Lung (tissue), 12 donors: ENCODE results near the gene ZNF565. TPM values are rescaled to one million over a fixed set of nuclear protein-coding genes. Genes with fewer than 3 reads are reported as not detected.

Source experiments
- ATAC-seq: fragments of 200-7000 bp; cut with Tn5 transposase; one replicate; pipeline ENCODE4 v1.9.1; 2020; ENCODE audit warnings: moderate number of reproducible peaks; ENCODE audit not compliant: insufficient read depth, low FRiP score
- DNase-seq, 3 donors: peaks; one replicate each; pipeline ENCODE4 v3.0.0-alpha.2; 2013 to 2017
- H3K27ac ChIP-seq, 2 donors: one replicate each; pipeline ENCODE4 v1.5.1; 2013; ENCODE audit warnings: mild to moderate bottlenecking in 2 of 2, moderate library complexity in 2 of 2, control low read depth in 1 of 2, inconsistent platforms in 1 of 2, low read depth in 1 of 2, low read length in 1 of 2
- H3K27me3 ChIP-seq, 3 donors: one replicate each; pipeline ENCODE4 v1.5.1; 2013; ENCODE audit warnings: low read length in 2 of 3; ENCODE audit not compliant: control insufficient read depth in 3 of 3, insufficient read depth in 3 of 3
- H3K36me3 ChIP-seq, 4 donors: one replicate each; pipeline ENCODE4 v1.5.1; 2013; ENCODE audit warnings: low read length in 4 of 4, mild to moderate bottlenecking in 1 of 4, moderate library complexity in 1 of 4; ENCODE audit not compliant: control insufficient read depth in 4 of 4, insufficient read depth in 4 of 4
- H3K4me1 ChIP-seq, 5 donors: one replicate each; pipeline ENCODE4 v1.5.1; 2013; ENCODE audit warnings: low read length in 5 of 5, mild to moderate bottlenecking in 2 of 5, moderate library complexity in 1 of 5; ENCODE audit not compliant: control insufficient read depth in 5 of 5, insufficient read depth in 5 of 5
- H3K4me3 ChIP-seq: one replicate; pipeline ENCODE4 v1.5.1; 2013; ENCODE audit warnings: mild to moderate bottlenecking, control low read depth, moderate library complexity
- H3K9ac ChIP-seq, 2 donors: one replicate each; pipeline ENCODE4 v1.5.1; 2013; ENCODE audit warnings: low read length in 2 of 2, control low read depth in 1 of 2; ENCODE audit not compliant: insufficient read depth in 1 of 2
- H3K9me3 ChIP-seq, 4 donors: one replicate each; pipeline ENCODE4 v1.5.1; 2013; ENCODE audit warnings: low read length in 3 of 4, mild to moderate bottlenecking in 1 of 4, moderate library complexity in 1 of 4; ENCODE audit not compliant: control insufficient read depth in 4 of 4, insufficient read depth in 3 of 4
- WGBS, 2 donors: extraction: QIAGEN DNeasy Blood & Tissue Kit; methylation state at CpG; one replicate each; pipeline ENCODE4 v1.1.7; 2013; 5-methylcytosine and 5-hydroxymethylcytosine counted together
- polyA plus RNA-seq, 2 donors: library from polyadenylated mRNA; stranded (reverse); fragments of 200-250 nt; gene quantifications; one replicate each; pipeline ENCODE4 v1.2.1, GENCODE V29; 2013
- total RNA-seq, 2 donors: library from RNA; depleted of rRNA in 1 of 2; stranded (reverse); fragments of >200 nt in 1 of 2; gene quantifications; one replicate each; pipeline ENCODE4 v1.2.1, GENCODE V29; 2014 to 2021
- TF ChIP-seq, protein P1 (sequence below): IDR thresholded peaks from 2 replicates; pipeline ENCODE4 v1.5.1; 2012; ENCODE audit warnings: mild to moderate bottlenecking; ENCODE audit errors: control extremely low read depth, extremely low read depth
- donor health status: control.
- donor health status: control.
- donor health status: Bipolar disorder and iron deficiency.
- donor health status: healthy.
- donor health status: DM: yes; HTN: yes; CAD: no.

ZNF565 gene
- total and polyA plus RNA-seq, 4 donors = 2.5 to 8.4 (median 2.9) TPM

DNA sequence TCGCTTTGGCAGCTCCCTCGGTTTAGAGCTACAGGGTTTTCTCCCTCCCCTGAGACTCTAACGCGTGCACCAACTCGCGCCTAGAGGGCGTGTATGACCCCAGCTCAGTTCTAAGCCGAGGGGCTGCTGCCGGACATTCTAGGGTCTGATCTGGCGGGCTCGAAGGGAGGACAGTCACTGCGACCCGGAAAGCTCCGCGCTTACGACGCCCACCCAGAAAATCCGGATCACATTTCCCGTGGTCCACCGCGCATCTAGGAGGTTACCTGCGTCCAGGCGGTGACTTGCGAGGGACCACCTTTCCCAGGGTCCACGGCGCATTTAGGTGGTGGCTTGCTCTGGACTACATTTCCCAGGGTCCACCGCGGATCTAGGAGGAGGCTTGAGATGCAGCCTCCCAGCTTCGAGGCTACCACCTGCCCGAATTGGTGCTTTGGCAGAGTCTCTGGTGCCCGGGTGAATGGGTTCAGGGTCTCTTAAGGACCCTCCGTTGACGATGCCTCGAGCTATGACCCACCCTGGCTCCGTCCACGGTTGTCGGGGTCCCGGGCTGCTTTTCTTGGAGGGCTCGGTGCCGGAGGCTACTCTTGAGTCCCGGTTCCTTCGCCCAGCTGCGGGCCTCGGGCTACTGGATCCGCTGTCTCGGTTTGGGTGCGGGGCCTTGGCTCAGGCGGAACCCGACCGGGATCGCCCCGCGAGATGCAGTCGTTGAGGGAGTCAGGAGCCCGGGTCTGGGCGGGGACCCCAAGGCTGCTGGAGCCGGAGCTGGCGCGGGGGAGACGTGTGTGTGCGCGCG is 30.9 kb upstream of the ZNF565 start:
- H3K9ac ChIP-seq = peak overlapping the region; percentile 26 to 63
- ATAC-seq (no peak), DNase-seq (peak; percentile 62 to 72 (median 68))

DNA sequence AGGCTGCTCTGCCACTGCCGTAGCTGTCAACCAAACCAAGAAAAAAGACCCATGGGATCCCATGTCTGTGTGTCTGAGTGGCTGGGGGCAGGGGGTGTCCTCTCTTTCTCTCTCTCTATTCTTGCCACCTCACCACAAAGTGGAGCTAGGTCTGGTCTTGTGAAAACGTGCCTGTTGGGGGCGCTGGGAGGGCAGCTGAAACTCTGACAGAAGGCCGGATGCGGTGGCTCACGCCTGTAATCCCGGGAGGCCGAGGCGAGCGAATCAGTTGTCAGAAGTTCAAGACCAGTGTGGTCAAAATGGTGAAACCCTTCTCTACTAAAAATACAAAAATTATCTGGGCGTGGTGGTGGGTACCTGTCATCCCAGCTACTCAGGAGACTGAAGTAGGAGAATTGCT is 29.6 kb upstream of the ZNF565 start:
- Histone ChIP-seq H3K9me3 (peaks cover 0 to 28% (median 0%) of the 10 kb centered on the region in 4 donors), H3K4me3 (no peak overlapping the region), H3K36me3 (peaks cover 0 to 7% (median 4%) of the 10 kb centered on the region in 4 donors), H3K27ac (no peak overlapping the region), H3K27me3 (peaks cover 0 to 11% (median 0%) of the 10 kb centered on the region in 3 donors), H3K9ac (no peak overlapping the region), H3K4me1 (peaks cover 3 to 12% (median 4%) of the 10 kb centered on the region in 5 donors)
- TF ChIP-seq, protein P1, sequence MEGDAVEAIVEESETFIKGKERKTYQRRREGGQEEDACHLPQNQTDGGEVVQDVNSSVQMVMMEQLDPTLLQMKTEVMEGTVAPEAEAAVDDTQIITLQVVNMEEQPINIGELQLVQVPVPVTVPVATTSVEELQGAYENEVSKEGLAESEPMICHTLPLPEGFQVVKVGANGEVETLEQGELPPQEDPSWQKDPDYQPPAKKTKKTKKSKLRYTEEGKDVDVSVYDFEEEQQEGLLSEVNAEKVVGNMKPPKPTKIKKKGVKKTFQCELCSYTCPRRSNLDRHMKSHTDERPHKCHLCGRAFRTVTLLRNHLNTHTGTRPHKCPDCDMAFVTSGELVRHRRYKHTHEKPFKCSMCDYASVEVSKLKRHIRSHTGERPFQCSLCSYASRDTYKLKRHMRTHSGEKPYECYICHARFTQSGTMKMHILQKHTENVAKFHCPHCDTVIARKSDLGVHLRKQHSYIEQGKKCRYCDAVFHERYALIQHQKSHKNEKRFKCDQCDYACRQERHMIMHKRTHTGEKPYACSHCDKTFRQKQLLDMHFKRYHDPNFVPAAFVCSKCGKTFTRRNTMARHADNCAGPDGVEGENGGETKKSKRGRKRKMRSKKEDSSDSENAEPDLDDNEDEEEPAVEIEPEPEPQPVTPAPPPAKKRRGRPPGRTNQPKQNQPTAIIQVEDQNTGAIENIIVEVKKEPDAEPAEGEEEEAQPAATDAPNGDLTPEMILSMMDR = no peak
- 71 to 72% methylated on average over 11 of the region's 11 CpGs for WGBS, 2 donors
- DNase-seq = no peak
- ATAC-seq = no peak

More for the DNA sequence above, 30.9 kb upstream of the ZNF565 start:
- peaks cover 0 to 2% (median 0%) of the 10 kb centered on the region in 4 donors for H3K36me3 ChIP-seq
- TF ChIP-seq, protein P1 = no peak
- peaks cover 0 to 30% (median 0%) of the 10 kb centered on the region in 4 donors for H3K9me3 ChIP-seq
- H3K27ac ChIP-seq = no peak overlapping the region
- H3K4me3 ChIP-seq = peak overlapping the region; percentile 39
- peaks cover 3 to 12% (median 4%) of the 10 kb centered on the region in 5 donors for H3K4me1 ChIP-seq
- WGBS, 2 donors = 4 to 6% methylated on average over 63 of the region's 63 CpGs
- H3K27me3 ChIP-seq = peaks cover 0 to 11% (median 0%) of the 10 kb centered on the region in 3 donors

DNA sequence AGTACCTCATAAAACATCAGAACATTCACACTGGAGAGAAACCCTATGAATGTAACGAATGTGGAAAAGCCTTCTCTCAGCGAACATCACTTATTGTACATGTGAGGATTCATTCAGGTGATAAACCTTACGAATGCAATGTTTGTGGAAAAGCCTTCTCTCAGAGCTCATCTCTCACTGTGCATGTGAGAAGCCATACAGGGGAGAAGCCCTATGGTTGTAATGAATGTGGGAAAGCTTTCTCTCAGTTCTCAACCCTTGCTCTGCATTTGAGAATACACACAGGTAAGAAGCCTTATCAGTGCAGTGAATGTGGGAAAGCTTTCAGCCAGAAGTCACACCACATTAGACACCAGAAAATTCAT is 22.5 kb upstream of the ZNF565 start:
- H3K9me3 ChIP-seq = peaks cover 6 to 28% (median 14%) of the 10 kb centered on the region in 4 donors
- DNase-seq (no peak), ATAC-seq (no peak)
- no peak overlapping the region for H3K9ac ChIP-seq
- no peaks in the 10 kb centered on the region for H3K4me1 ChIP-seq
- H3K27ac ChIP-seq = no peak overlapping the region
- TF ChIP-seq, protein P1 = no peak
- H3K4me3 ChIP-seq = no peak overlapping the region
- 97 to 98% methylated on average over 3 of the region's 3 CpGs for WGBS, 2 donors
- H3K36me3 ChIP-seq = peaks cover 32 to 64% (median 48%) of the 10 kb centered on the region in 4 donors
- no peaks in the 10 kb centered on the region for H3K27me3 ChIP-seq
